OCI-LY3 (cell line): ENCODE measurements around the gene RAC3.

Experiments used
- CTCF ChIP-seq: fragments of 200-600, 300-600 bp; sonication (generic); IDR thresholded peaks from 2 replicates; pipeline ENCODE4 v1.5.1; 2014; ENCODE audit warnings: antibody characterized with exemption, low read length, low read depth
- EZH2phosphoT487 ChIP-seq: fragments of 200-600 bp; shearing (Covaris generic); IDR thresholded peaks from 2 replicates; pipeline ENCODE4 v1.6.1; 2018; ENCODE audit warnings: antibody characterized with exemption, mixed run types, low read depth

GRCh38 chr17:82081546-82081945 is 50.1 kb downstream of the RAC3 start:
- no peak for TF ChIP-seq CTCF
- TF ChIP-seq EZH2phosphoT487: no peak
